ENCODE measurements around the gene TCL1A. TPM values are rescaled to one million over a fixed set of nuclear protein-coding genes. Genes with fewer than 3 reads are reported as not detected.

TCL1A gene
- total RNA-seq, 4 donors from 2014 or later: not detected

GRCh38 chr14:95696741-95697140 lies 17.2 kb downstream of the TCL1A start:
- in situ Hi-C loops (cut with MboI; ENCODE audit: low sequenced_read_pairs in 4 of 4): loop anchor here in 1 of 4 donors (25.0 kb wide), 1 partner anchor 259 kb away; no protein-coding TSS in a partner anchor

GRCh38 chr14:95695913-95696312 lies 18.0 kb downstream of the TCL1A start:
- in situ Hi-C loops (cut with MboI; ENCODE audit: low sequenced_read_pairs in 4 of 4) (loop anchor here in 1 of 4 donors (25.0 kb wide), 1 partner anchor 259 kb away; no protein-coding TSS in a partner anchor), intact Hi-C loops (cut with DNase I; ENCODE audit: low total_unique reads) (no loop called here)

More at GRCh38 chr14:95696741-95697140, 17.2 kb downstream of the TCL1A start:
- H3K27ac ChIP-seq: no peak overlapping the region
- TF ChIP-seq CTCF (IDR thresholded peaks at IDR 0.05 in 4 of 5, conservative IDR thresholded peaks at IDR 0.05 in 1 of 5) (no peak), POLR2A (IDR thresholded peaks at IDR 0.05) (no peak)
- H3K4me1 ChIP-seq: no peaks in the 10 kb centered on the region
- no peak for DNase-seq
- peaks cover 0 to 17% (median 0%) of the 10 kb centered on the region in 3 donors for H3K27me3 ChIP-seq
- H3K9me3 ChIP-seq: no peaks in the 10 kb centered on the region
- ATAC-seq: no peak
- intact Hi-C loops (cut with DNase I; ENCODE audit: low total_unique reads): no loop called here
- H3K4me3 ChIP-seq: no peak overlapping the region
- no peaks in the 10 kb centered on the region for H3K36me3 ChIP-seq

GRCh38 chr14:95695051-95695450 lies 18.9 kb downstream of the TCL1A start:
- intact Hi-C loops (cut with DNase I; ENCODE audit: low total_unique reads): no loop called here
- no peaks in the 10 kb centered on the region for H3K9me3 ChIP-seq
- H3K4me3 ChIP-seq: no peak overlapping the region
- in situ Hi-C loops (cut with MboI; ENCODE audit: low sequenced_read_pairs in 4 of 4): loop anchor here in 1 of 4 donors (25.0 kb wide), 1 partner anchor 258 kb away; no protein-coding TSS in a partner anchor
- TF ChIP-seq CTCF (IDR thresholded peaks at IDR 0.05 in 4 of 5, conservative IDR thresholded peaks at IDR 0.05 in 1 of 5) (no peak), POLR2A (IDR thresholded peaks at IDR 0.05) (no peak)
- no peak overlapping the region for H3K27ac ChIP-seq
- H3K36me3 ChIP-seq: no peaks in the 10 kb centered on the region
- no peaks in the 10 kb centered on the region for H3K4me1 ChIP-seq
- DNase-seq (no peak), ATAC-seq (no peak)
- H3K27me3 ChIP-seq: peaks cover 0 to 6% (median 0%) of the 10 kb centered on the region in 3 donors

More at GRCh38 chr14:95695913-95696312, 18.0 kb downstream of the TCL1A start:
- TF ChIP-seq CTCF (IDR thresholded peaks at IDR 0.05 in 4 of 5, conservative IDR thresholded peaks at IDR 0.05 in 1 of 5) (no peak), POLR2A (IDR thresholded peaks at IDR 0.05) (no peak)
- ATAC-seq: no peak
- Histone ChIP-seq H3K27ac (no peak overlapping the region), H3K9me3 (no peaks in the 10 kb centered on the region), H3K36me3 (no peaks in the 10 kb centered on the region), H3K4me1 (no peaks in the 10 kb centered on the region), H3K4me3 (no peak overlapping the region), H3K27me3 (peaks cover 0 to 9% (median 0%) of the 10 kb centered on the region in 3 donors)
- DNase-seq: no peak

- Histone ChIP-seq H3K4me1 (no peaks in the 10 kb centered on the region), H3K36me3 (no peaks in the 10 kb centered on the region), H3K27me3 (peaks cover 0 to 6% (median 0%) of the 10 kb centered on the region in 3 donors), H3K4me3 (no peak overlapping the region), H3K27ac (no peak overlapping the region), H3K9me3 (no peaks in the 10 kb centered on the region)
- in situ Hi-C loops (cut with MboI; ENCODE audit: low sequenced_read_pairs in 4 of 4) (loop anchor here in 1 of 4 donors (25.0 kb wide), 1 partner anchor 255 kb away; no protein-coding TSS in a partner anchor), intact Hi-C loops (cut with DNase I; ENCODE audit: low total_unique reads) (no loop called here)
- ATAC-seq (no peak), DNase-seq (no peak)
- TF ChIP-seq POLR2A (IDR thresholded peaks at IDR 0.05) (no peak), CTCF (IDR thresholded peaks at IDR 0.05 in 4 of 5, conservative IDR thresholded peaks at IDR 0.05 in 1 of 5) (no peak)
Observed at GRCh38 chr14:95692109-95692508, 21.8 kb downstream of the TCL1A start.

All from gastrocnemius medialis (tissue), 4 donors.